ENCODE results near the gene ESD. TPM values are rescaled to one million over a fixed set of nuclear protein-coding genes. Genes with fewer than 3 reads are reported as not detected.
A peak's percentile ranks its signal among the peaks of the same experiment; 100 is the strongest.

ESD gene, protein sequence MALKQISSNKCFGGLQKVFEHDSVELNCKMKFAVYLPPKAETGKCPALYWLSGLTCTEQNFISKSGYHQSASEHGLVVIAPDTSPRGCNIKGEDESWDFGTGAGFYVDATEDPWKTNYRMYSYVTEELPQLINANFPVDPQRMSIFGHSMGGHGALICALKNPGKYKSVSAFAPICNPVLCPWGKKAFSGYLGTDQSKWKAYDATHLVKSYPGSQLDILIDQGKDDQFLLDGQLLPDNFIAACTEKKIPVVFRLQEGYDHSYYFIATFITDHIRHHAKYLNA
- total RNA-seq (2014; rRNA removed; shearing (Covaris generic)): 61.0 and 76.1 TPM in 2 replicates
- 106 and 123 TPM in 2 replicates for polyA plus RNA-seq (2016; fragmentation: Nextera tagmentation; extraction: Ambion mirVana)
- long read RNA-seq, transcript ESD-202 (10 exons, 1,192 nt): major isoform, 38 of 55 reads
- long read RNA-seq, partial matches to known transcripts: 9 of 55 reads
- long read RNA-seq, other reads (novel, unspliced or antisense): 6 of 55 reads

DNA sequence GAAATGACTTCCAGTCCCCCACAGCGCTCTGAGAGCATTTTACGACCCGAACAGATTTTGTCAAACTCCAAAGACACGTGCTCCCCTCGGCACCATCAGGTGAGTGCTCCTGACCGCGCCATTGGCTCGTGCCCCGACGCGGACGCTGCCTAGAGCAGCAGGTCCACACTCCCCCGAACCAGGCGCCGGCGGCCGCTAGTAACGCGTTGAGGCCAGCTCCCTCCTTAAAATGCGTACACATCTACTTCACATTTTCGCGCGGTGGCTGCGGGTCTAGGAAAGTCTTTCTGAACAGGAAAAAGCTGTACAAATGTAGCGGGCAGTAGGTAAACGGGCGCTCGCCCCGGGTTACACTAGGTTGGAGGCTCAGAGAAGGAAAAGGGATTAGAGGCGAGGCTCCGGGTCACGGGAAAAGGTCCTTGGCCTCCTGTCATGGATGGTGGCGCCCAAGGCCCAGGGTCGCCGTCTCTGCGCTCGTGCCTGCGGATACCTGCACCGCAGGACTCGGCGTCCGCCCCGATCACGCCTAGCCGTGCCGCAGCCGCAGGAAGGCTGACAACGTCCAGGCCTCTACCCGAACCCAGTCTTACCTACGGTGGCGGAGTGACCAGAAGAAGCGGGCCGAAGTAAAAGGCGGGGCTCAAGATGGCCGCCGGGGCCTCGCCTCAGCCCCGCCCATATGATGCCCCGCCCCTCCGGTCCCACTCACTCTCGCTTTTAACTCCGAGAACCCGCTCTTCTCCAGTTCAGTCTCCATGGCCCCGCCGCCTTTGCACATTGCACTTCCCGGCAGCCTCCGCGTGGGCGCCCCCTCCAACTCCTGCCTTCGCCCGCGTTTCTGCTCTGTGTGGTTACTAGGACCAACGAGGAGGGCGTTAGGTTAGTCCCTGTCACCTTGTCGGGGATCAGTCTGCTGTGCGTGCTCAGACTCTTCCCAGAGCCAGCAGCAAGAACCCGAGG, at the start of gene ESD:
Gene ESD (minus strand): TSS at position 647 of the 960 bp plus-strand sequence. CDS start 5,748 bp downstream, outside the sequence.
- TF ChIP-seq, protein P1, sequence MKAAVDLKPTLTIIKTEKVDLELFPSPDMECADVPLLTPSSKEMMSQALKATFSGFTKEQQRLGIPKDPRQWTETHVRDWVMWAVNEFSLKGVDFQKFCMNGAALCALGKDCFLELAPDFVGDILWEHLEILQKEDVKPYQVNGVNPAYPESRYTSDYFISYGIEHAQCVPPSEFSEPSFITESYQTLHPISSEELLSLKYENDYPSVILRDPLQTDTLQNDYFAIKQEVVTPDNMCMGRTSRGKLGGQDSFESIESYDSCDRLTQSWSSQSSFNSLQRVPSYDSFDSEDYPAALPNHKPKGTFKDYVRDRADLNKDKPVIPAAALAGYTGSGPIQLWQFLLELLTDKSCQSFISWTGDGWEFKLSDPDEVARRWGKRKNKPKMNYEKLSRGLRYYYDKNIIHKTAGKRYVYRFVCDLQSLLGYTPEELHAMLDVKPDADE (IDR thresholded peaks at IDR 0.05): no peak
- TF ChIP-seq POLR2AphosphoS5 (IDR thresholded peaks at IDR 0.05; ENCODE audit: low read depth): peak; percentile 71
- peak; percentile 36 for TF ChIP-seq CREB1 (CRISPR knock-in tag; IDR thresholded peaks at IDR 0.05; ENCODE audit: low read depth)

DNA sequence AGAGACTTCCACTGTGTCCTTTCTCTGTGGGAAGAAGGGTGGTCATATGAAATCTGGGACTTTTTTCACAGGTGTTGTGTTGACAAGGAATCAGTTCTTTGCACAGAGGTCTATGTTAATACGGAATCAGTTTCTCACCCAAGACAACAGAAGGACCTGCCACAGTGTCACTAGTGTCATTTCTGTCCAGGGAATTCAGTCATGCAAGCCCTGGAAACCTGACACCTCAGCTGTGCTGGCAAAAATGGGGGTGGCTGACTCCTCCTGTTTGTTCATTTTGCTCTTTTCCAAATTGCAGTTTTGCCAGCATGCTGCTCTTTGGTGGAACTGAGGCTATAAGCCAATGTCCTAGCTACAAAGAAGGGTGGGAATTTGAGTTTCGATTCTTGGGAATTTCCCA, 49.8 kb upstream of the ESD start:
- DNase-seq (ENCODE audit: low spot score): no peak
- no peaks in the 10 kb centered on the region for H4K20me1 ChIP-seq (replicated peaks; ENCODE audit: insufficient read depth)
- no peak overlapping the region for H3K4me2 ChIP-seq
- no peaks in the 10 kb centered on the region for H3F3A ChIP-seq (replicated peaks; ENCODE audit: low read depth)
- H3K36me3 ChIP-seq (ENCODE audit: insufficient read depth): no peaks in the 10 kb centered on the region
- H3K36me3 Mint-ChIP-seq (ENCODE audit: low read depth): no peaks in the 10 kb centered on the region
- H3K4me3 ChIP-seq: no peak overlapping the region
- no peaks in the 10 kb centered on the region for H3K9me3 Mint-ChIP-seq
- no peaks in the 10 kb centered on the region for H3K79me2 ChIP-seq (replicated peaks; ENCODE audit: insufficient read depth)
- H3K27ac Mint-ChIP-seq: no peak overlapping the region
- H3K27ac ChIP-seq (ENCODE audit: low read depth): no peak overlapping the region
- no peaks in the 10 kb centered on the region for H3K27me3 ChIP-seq (ENCODE audit: insufficient read depth)
- H3K4me1 Mint-ChIP-seq: no peaks in the 10 kb centered on the region
- no peaks in the 10 kb centered on the region for H3K4me1 ChIP-seq (ENCODE audit: insufficient read depth)
- H3K4me3 Mint-ChIP-seq: no peak overlapping the region
- H3K27me3 Mint-ChIP-seq (ENCODE audit: insufficient read depth, low read depth, poor library complexity): peaks cover 3% of the 10 kb centered on the region
- ATAC-seq: no peak
- H3K9me2 ChIP-seq (ENCODE audit: insufficient read depth): no peaks in the 10 kb centered on the region
- 0 out of 2 replicates have a peak overlapping the region, but pooled peaks have one; percentile 72 for H2AFZ ChIP-seq
- TF ChIP-seq REST (IDR thresholded peaks at IDR 0.05; ENCODE audit: unreplicated experiment) (no peak), JUNB (IDR thresholded peaks at IDR 0.05; ENCODE audit: unreplicated experiment) (no peak), EZH2 (IDR thresholded peaks at IDR 0.05; ENCODE audit: low read depth, unreplicated experiment) (no peak), CREB1 (CRISPR knock-in tag; IDR thresholded peaks at IDR 0.05; ENCODE audit: low read depth) (no peak)
- TF ChIP-seq, protein P1 (IDR thresholded peaks at IDR 0.05): no peak

More for the DNA sequence above, at the start of gene ESD:
- Mint-ChIP-seq H3K27me3 (ENCODE audit: insufficient read depth, low read depth, poor library complexity) (peaks cover 6% of the 10 kb centered on the region), H3K4me1 (peaks cover 24% of the 10 kb centered on the region), H3K9me3 (no peaks in the 10 kb centered on the region; the same call in 2 of the 3 replicates), H3K4me3 (peak within 1 kb of the TSS; percentile 90), H3K27ac (peak within 1 kb of the TSS; percentile 96), H3K36me3 (ENCODE audit: low read depth) (no peaks in the 10 kb centered on the region)
- no peaks in the 10 kb centered on the region for H3F3A ChIP-seq (replicated peaks; ENCODE audit: low read depth)
- no peaks in the 10 kb centered on the region for H3K36me3 ChIP-seq (ENCODE audit: insufficient read depth)
- peaks cover 4% of the 10 kb centered on the region; the same call in 1 of the 2 replicates for H3K9me2 ChIP-seq (ENCODE audit: insufficient read depth)
- H3K27ac ChIP-seq (ENCODE audit: low read depth): peak within 1 kb of the TSS; percentile 90
- peak within 1 kb of the TSS; percentile 99 for H2AFZ ChIP-seq
- H3K4me2 ChIP-seq: peak within 1 kb of the TSS; percentile 85
- peaks cover 16% of the 10 kb centered on the region for H3K79me2 ChIP-seq (replicated peaks; ENCODE audit: insufficient read depth)
- H4K20me1 ChIP-seq (replicated peaks; ENCODE audit: insufficient read depth): no peaks in the 10 kb centered on the region
- DNase-seq (ENCODE audit: low spot score) (peak; percentile 95), ATAC-seq (peak; percentile 89)
- no peaks in the 10 kb centered on the region for H3K27me3 ChIP-seq (ENCODE audit: insufficient read depth)
- H3K4me3 ChIP-seq: peak within 1 kb of the TSS; percentile 69
- peaks cover 21% of the 10 kb centered on the region for H3K4me1 ChIP-seq (ENCODE audit: insufficient read depth)
